Brain pericyte (primary cell): ENCODE data around the gene AGBL4.

ENCODE experiments used
- DNase-seq: peaks from one replicate; pipeline ENCODE4 v3.0.0-alpha.2; 2012; ENCODE audit warnings: low read depth, low spot score

The AGBL4 gene

DNA sequence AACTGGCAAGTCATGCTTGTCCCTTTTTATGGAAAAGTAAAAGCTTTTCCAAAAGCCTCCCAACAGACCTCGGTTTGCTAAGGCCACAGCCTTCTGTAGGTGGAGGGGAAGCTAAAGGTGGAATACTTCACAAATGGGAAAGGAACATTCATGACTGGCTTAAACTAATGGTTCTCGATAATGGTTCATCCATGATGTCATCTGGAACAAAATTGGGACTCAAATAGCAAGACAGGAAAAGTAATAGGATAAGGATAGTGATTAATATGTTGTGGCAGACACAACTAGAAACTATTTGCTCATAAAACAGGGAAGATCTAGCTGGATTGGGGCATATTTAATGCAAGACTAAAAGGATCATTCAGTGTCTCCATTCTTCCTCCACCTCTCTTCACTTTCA lies 1535.0 kb downstream of the AGBL4 start:
- no peak for DNase-seq
